ENCODE measurements around the gene FMNL3. TPM values are rescaled to one million over a fixed set of nuclear protein-coding genes. Genes with fewer than 3 reads are reported as not detected.
"Not testable (repeated sequence)": the region's sequence is repeated elsewhere in the genome, so short reads cannot be mapped to it uniquely, and the experiment has no call there.

The FMNL3 gene
- total RNA-seq, 4 donors from 2014 or later, result 3.2 to 8.4 (median 6.7) TPM

GRCh38 chr12:49733219-49734017 lies 26.2 kb upstream of the FMNL3 start:
- Histone ChIP-seq H3K27ac (no peak overlapping the region), H3K27me3 (no peaks in the 10 kb centered on the region), H3K4me3 (no peak overlapping the region), H3K9me3 (no peaks in the 10 kb centered on the region), H3K36me3 (no peaks in the 10 kb centered on the region), H3K4me1 (no peaks in the 10 kb centered on the region)
- TF ChIP-seq EP300 (IDR thresholded peaks at IDR 0.05) (no peak), CTCF (IDR thresholded peaks at IDR 0.05) (no peak), POLR2AphosphoS5 (IDR thresholded peaks at IDR 0.05) (no peak), POLR2A (IDR thresholded peaks at IDR 0.05) (no peak)
- 75% methylated on average over 10 of the region's 10 CpGs for WGBS
- DNase-seq (ENCODE audit: low spot score in 2 of 2), result no peak

- WGBS, result 93% methylated on average over 3 of the region's 3 CpGs
- H3K36me3 ChIP-seq, result no peaks in the 10 kb centered on the region
- TF ChIP-seq CTCF (IDR thresholded peaks at IDR 0.05) (no peak), POLR2A (IDR thresholded peaks at IDR 0.05) (no peak), EP300 (IDR thresholded peaks at IDR 0.05) (no peak), POLR2AphosphoS5 (IDR thresholded peaks at IDR 0.05) (no peak)
- H3K4me3 ChIP-seq, result no peak overlapping the region
- no peaks in the 10 kb centered on the region for H3K27me3 ChIP-seq
- no peak for DNase-seq (ENCODE audit: low spot score in 2 of 2)
- no peaks in the 10 kb centered on the region for H3K4me1 ChIP-seq
- no peaks in the 10 kb centered on the region for H3K9me3 ChIP-seq
- no peak overlapping the region for H3K27ac ChIP-seq
These were observed 23.4 kb upstream of the FMNL3 start for GRCh38 chr12:49730568-49731101.

- no peaks in the 10 kb centered on the region for H3K4me1 ChIP-seq
- no peak overlapping the region for H3K4me3 ChIP-seq
- no peaks in the 10 kb centered on the region for H3K27me3 ChIP-seq
- TF ChIP-seq POLR2A (IDR thresholded peaks at IDR 0.05) (no peak), CTCF (IDR thresholded peaks at IDR 0.05) (no peak), EP300 (IDR thresholded peaks at IDR 0.05) (no peak), POLR2AphosphoS5 (IDR thresholded peaks at IDR 0.05) (no peak)
- no peak overlapping the region for H3K27ac ChIP-seq
- DNase-seq (ENCODE audit: low spot score in 2 of 2), result no peak
- no peaks in the 10 kb centered on the region for H3K9me3 ChIP-seq
- H3K36me3 ChIP-seq, result no peaks in the 10 kb centered on the region
- 83% methylated on average over 1 of the region's 1 CpG for WGBS
These were observed 22.8 kb upstream of the FMNL3 start for GRCh38 chr12:49730050-49730449.

GRCh38 chr12:49728446-49728845 lies 21.2 kb upstream of the FMNL3 start:
- Histone ChIP-seq H3K36me3 (no peaks in the 10 kb centered on the region), H3K27me3 (no peaks in the 10 kb centered on the region), H3K4me1 (no peaks in the 10 kb centered on the region), H3K9me3 (no peaks in the 10 kb centered on the region), H3K4me3 (no peak overlapping the region), H3K27ac (no peak overlapping the region)
- TF ChIP-seq EP300 (IDR thresholded peaks at IDR 0.05) (no peak), POLR2A (IDR thresholded peaks at IDR 0.05) (no peak), CTCF (IDR thresholded peaks at IDR 0.05) (no peak), POLR2AphosphoS5 (IDR thresholded peaks at IDR 0.05) (no peak)
- no peak for DNase-seq (ENCODE audit: low spot score in 2 of 2)
- WGBS, result 91% methylated on average over 3 of the region's 3 CpGs

GRCh38 chr12:49721355-49721754 lies 14.2 kb upstream of the FMNL3 start:
- 75% methylated on average over 3 of the region's 3 CpGs for WGBS
- H3K36me3 ChIP-seq; H3K9me3 ChIP-seq; DNase-seq (ENCODE audit: low spot score in 2 of 2); H3K27me3 ChIP-seq; H3K27ac ChIP-seq; H3K4me1 ChIP-seq; H3K4me3 ChIP-seq: not testable (repeated sequence)
